ENCODE results near the gene KRTAP10-2.

KRTAP10-2 gene

GRCh38 chr21:44534688-44535087 lies 16.6 kb downstream of the KRTAP10-2 start:
- TF ChIP-seq YY1 (IDR thresholded peaks at IDR 0.05; ENCODE audit: low read depth) (no peak), CREB1 (IDR thresholded peaks at IDR 0.05; ENCODE audit: low read depth) (no peak), FOXM1 (IDR thresholded peaks at IDR 0.05; ENCODE audit: borderline replicate concordance, low read depth) (no peak), USF1 (IDR thresholded peaks at IDR 0.05) (no peak), ZBTB7A (IDR thresholded peaks at IDR 0.05; ENCODE audit: low read depth) (no peak), MAX (IDR thresholded peaks at IDR 0.05) (no peak), CEBPB (IDR thresholded peaks at IDR 0.05) (no peak), EP300 (IDR thresholded peaks at IDR 0.05; ENCODE audit: borderline replicate concordance) (no peak), EGR1 (IDR thresholded peaks at IDR 0.05) (no peak), REST (IDR thresholded peaks at IDR 0.05; ENCODE audit: low read depth) (no peak), TEAD4 (IDR thresholded peaks at IDR 0.05) (no peak), TCF12 (IDR thresholded peaks at IDR 0.05; ENCODE audit: low read depth) (no peak), TAF1 (IDR thresholded peaks at IDR 0.05; ENCODE audit: low read depth) (no peak), NFIC (IDR thresholded peaks at IDR 0.05) (no peak), RAD21 (IDR thresholded peaks at IDR 0.05; ENCODE audit: low read depth) (no peak)

- TF ChIP-seq ZBTB7A (IDR thresholded peaks at IDR 0.05; ENCODE audit: low read depth) (no peak), FOXM1 (IDR thresholded peaks at IDR 0.05; ENCODE audit: borderline replicate concordance, low read depth) (no peak), YY1 (IDR thresholded peaks at IDR 0.05; ENCODE audit: low read depth) (no peak), TAF1 (IDR thresholded peaks at IDR 0.05; ENCODE audit: low read depth) (no peak), NFIC (IDR thresholded peaks at IDR 0.05) (no peak), CEBPB (IDR thresholded peaks at IDR 0.05) (no peak), EP300 (IDR thresholded peaks at IDR 0.05; ENCODE audit: borderline replicate concordance) (no peak), RAD21 (IDR thresholded peaks at IDR 0.05; ENCODE audit: low read depth) (no peak), REST (IDR thresholded peaks at IDR 0.05; ENCODE audit: low read depth) (no peak), TEAD4 (IDR thresholded peaks at IDR 0.05) (no peak), MAX (IDR thresholded peaks at IDR 0.05) (no peak), CREB1 (IDR thresholded peaks at IDR 0.05; ENCODE audit: low read depth) (no peak), TCF12 (IDR thresholded peaks at IDR 0.05; ENCODE audit: low read depth) (no peak)
Observed at GRCh38 chr21:44533891-44534627, 17.2 kb downstream of the KRTAP10-2 start.

- TF ChIP-seq ZBTB7A (IDR thresholded peaks at IDR 0.05; ENCODE audit: low read depth) (no peak), USF1 (IDR thresholded peaks at IDR 0.05) (no peak), RAD21 (IDR thresholded peaks at IDR 0.05; ENCODE audit: low read depth) (no peak), TEAD4 (IDR thresholded peaks at IDR 0.05) (no peak), CEBPB (IDR thresholded peaks at IDR 0.05) (no peak)
Observed at GRCh38 chr21:44533121-44533890, 18.0 kb downstream of the KRTAP10-2 start.

- no peak for TF ChIP-seq EGR1 (IDR thresholded peaks at IDR 0.05)
- no peak for TF ChIP-seq ZBTB7A (IDR thresholded peaks at IDR 0.05; ENCODE audit: low read depth)
- no peak for TF ChIP-seq USF1 (IDR thresholded peaks at IDR 0.05)
Observed at GRCh38 chr21:44532712-44533111, 18.6 kb downstream of the KRTAP10-2 start.

Measured in Ishikawa (cell line).